GM12878 (cell line): ENCODE results near the gene ASB2. TPM values are rescaled to one million over a fixed set of nuclear protein-coding genes. Genes with fewer than 3 reads are reported as not detected.

ENCODE experiments used
- ATAC-seq: fragments of 200-7000 bp; cut with Tn5 transposase; 3 replicates; pipeline ENCODE4 v1.9.1; 2020; ENCODE audit warnings: mild to moderate bottlenecking, moderate library complexity
- BruUV-seq: library from RNA; stranded (reverse); fragments of 400-500 nt; replicated peaks from 2 replicates; lab custom pipeline; 2021; lab: Mats Ljungman, UMichigan
- CTCF ChIA-PET: fragments of 300-600 bp; sonication (Branson Sonifier 250); formaldehyde crosslinking; extraction: SDS; loops from one replicate; lab custom pipeline; 2021; ENCODE audit warnings: inconsistent platforms; lab: Yijun Ruan, JAX
- POLR2A ChIA-PET: fragments of 350-600 bp; formaldehyde crosslinking; extraction: SDS; loops from one replicate; lab custom pipeline; 2021; ENCODE audit warnings: inconsistent platforms; lab: Charles Lee
- RAD21 ChIA-PET: fragments of 300-600 bp; sonication (Branson Sonifier 250); formaldehyde crosslinking; loops from one replicate; lab custom pipeline; 2023; ENCODE audit warnings: antibody characterized with exemption; ENCODE audit not compliant: unreplicated experiment; lab: Charles Lee
- SMC1A ChIA-PET: fragments of 300-600 bp; sonication (Branson Sonifier 250); formaldehyde crosslinking; loops from one replicate; lab custom pipeline; 2023; ENCODE audit not compliant: unreplicated experiment, uncharacterized antibody; lab: Charles Lee
- DNase-seq: peaks from one replicate; pipeline ENCODE4 v3.0.0-alpha.2; 2011; ENCODE audit warnings: low read depth, low spot score
- FAIRE-seq: peaks from 3 replicates; lab custom pipeline; 2011; peaks lifted over from hg19 to GRCh38; lab: Jason Lieb, UNC
- H2AFZ ChIP-seq: 2 replicates; pipeline ENCODE4 v1.6.0; 2011; ENCODE audit warnings: low read depth, low read length, control low read depth; ENCODE audit not compliant: control insufficient read depth
- H3K27ac ChIP-seq: 2 replicates; pipeline ENCODE4 v1.5.1; 2011; ENCODE audit warnings: control low read depth; ENCODE audit not compliant: control insufficient read depth, insufficient read depth
- H3K27me3 ChIP-seq, 2 experiments: replicated peaks in 1 of 2; 2 replicates each; pipeline versions ENCODE4 v1.6.0 to v1.6.1; 2011; ENCODE audit warnings: low read length in 1 of 2; ENCODE audit not compliant: control insufficient read depth in 2 of 2, insufficient read depth in 2 of 2
- H3K36me3 ChIP-seq, 2 experiments: 2 replicates each; pipeline ENCODE4 v1.5.1; 2011; ENCODE audit warnings: low read length in 1 of 2; ENCODE audit not compliant: control insufficient read depth in 2 of 2, insufficient read depth in 2 of 2
- H3K4me1 ChIP-seq: 2 replicates; pipeline ENCODE4 v1.6.1; 2011; ENCODE audit warnings: mild to moderate bottlenecking, low read length, moderate library complexity, mixed read lengths; ENCODE audit not compliant: control insufficient read depth, insufficient read depth
- H3K4me2 ChIP-seq: 2 replicates; pipeline ENCODE4 v1.6.0; 2011; ENCODE audit warnings: control low read depth; ENCODE audit not compliant: control insufficient read depth, insufficient read depth
- H3K4me3 ChIP-seq: fragments of 200-600 bp; sonication (generic); 2 replicates; pipeline ENCODE4 v1.5.1; 2016
- H3K79me2 ChIP-seq: 2 replicates; pipeline ENCODE4 v1.6.0; 2011; ENCODE audit warnings: low read length; ENCODE audit not compliant: control insufficient read depth, insufficient read depth
- H3K9ac ChIP-seq: 2 replicates; pipeline ENCODE4 v1.8.0; 2011; ENCODE audit warnings: low read length, control low read depth, mixed read lengths; ENCODE audit not compliant: control insufficient read depth, insufficient read depth
- H3K9me3 ChIP-seq: replicated peaks from 3 replicates; pipeline ENCODE4 v1.5.1; 2011; ENCODE audit warnings: mild to moderate bottlenecking, low read length; ENCODE audit not compliant: control insufficient read depth, insufficient read depth
- H4K20me1 ChIP-seq: 2 replicates; pipeline ENCODE4 v1.6.0; 2011; ENCODE audit not compliant: control insufficient read depth, insufficient read depth
- IKZF1 ChIP-seq: fragments of 450-650 bp; conservative IDR thresholded peaks from 2 replicates; pipeline ENCODE4 v1.6.1; 2017; ENCODE audit warnings: antibody characterized with exemption, mild to moderate bottlenecking
- POLR2A ChIP-seq: IDR thresholded peaks from 2 replicates; pipeline ENCODE4 v1.6.1; 2011; ENCODE audit warnings: low read depth, mild to moderate bottlenecking, low read length
- SMARCA5 ChIP-seq: fragments of 450-650 bp; IDR thresholded peaks from 2 replicates; pipeline ENCODE4 v1.6.1; 2017; ENCODE audit warnings: mild to moderate bottlenecking
- YY1 ChIP-seq: IDR thresholded peaks from 2 replicates; pipeline ENCODE4 v1.6.1; 2011; ENCODE audit warnings: low read depth, mild to moderate bottlenecking, low read length
- WGBS: methylation state at CpG from one replicate; pipeline ENCODE4 v1.1.6; 2016; ENCODE audit warnings: low lambda C conversion rate; ENCODE audit not compliant: insufficient replicate concordance, insufficient coverage; ENCODE audit errors: missing lambda C conversion rate; 5-methylcytosine and 5-hydroxymethylcytosine counted together
- in situ Hi-C: fragments of 300-500 bp; cut with MboI; formaldehyde crosslinking; loops from 9 replicates; pipeline ENCODE4 v1.14.3; 2018; ENCODE audit warnings: mixed read lengths
- intact Hi-C: fragments of 100-400 bp; cut with micrococcal nuclease; formaldehyde crosslinking; loops from one replicate; pipeline ENCODE4 v1.14.2; 2022; ENCODE audit not compliant: unreplicated experiment
- polyA plus RNA-seq, 11 experiments: library from polyadenylated mRNA; depleted of rRNA in 4 of 11; unstranded in 6 of 11; stranded (reverse) in 5 of 11; fragments of >200 nt; fragmentation: Nextera tagmentation in 4 of 11; fragmentation: Illumina TruSeq in 1 of 11; extraction: Ambion mirVana in 4 of 11; extraction: Trizol in 1 of 11; gene quantifications; 1 replicate in 1 of 11; 2 replicates in 10 of 11; pipeline versions ENCODE4 v1.2.1 to v1.2.3, GENCODE V29; 2011 to 2016; ENCODE audit warnings: inconsistent platforms in 2 of 11, missing spikeins in 2 of 11, low read depth in 1 of 11
- total RNA-seq, 4 experiments: library from RNA; depleted of rRNA in 3 of 4; stranded (reverse); fragments of >200 nt in 3 of 4; fragmentation: Illumina TruSeq in 1 of 4; extraction: Trizol in 1 of 4; gene quantifications; 2 replicates each; pipeline versions ENCODE4 v1.2.1 to v1.2.3, GENCODE V29; 2013 to 2021

The ASB2 gene
- total and polyA plus RNA-seq, 10 of the 15 experiments (the other 5 are each of a cell fraction or from before 2014, with no cell fraction given): 3.0 to 54.8 (median 33.5) TPM

DNA sequence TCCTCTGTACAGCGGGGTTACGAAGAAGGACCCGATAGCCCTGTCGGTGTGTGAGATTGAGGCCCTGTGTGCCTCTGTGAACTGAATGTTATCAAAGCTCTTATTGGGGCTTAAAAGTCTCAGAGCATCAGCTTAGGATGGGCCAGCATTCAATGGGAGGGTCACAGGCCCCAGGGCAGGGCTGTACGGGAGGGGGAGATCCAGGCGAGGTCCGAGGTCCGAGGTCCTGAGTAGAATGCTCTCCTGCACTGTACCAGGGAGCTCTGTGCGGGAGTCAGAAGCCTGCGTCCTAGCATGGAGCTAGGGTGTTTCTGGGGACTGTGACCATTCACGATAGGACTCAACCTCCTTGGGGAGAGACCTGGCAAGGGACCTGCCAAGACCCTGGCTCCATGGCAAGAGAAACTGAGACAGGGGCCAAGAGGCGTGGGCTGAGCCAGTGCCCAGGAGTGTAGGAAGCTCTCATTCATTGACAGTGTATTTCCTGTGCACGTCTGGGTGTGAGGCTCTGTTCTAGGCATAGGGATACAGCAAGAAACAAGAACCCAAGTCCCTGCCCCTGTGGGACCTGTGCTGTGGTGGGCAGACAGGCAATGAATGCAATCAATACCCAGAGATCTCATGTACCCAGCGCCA lies 61.2 kb downstream of the ASB2 start:
- WGBS: 54% methylated on average over 14 of the region's 14 CpGs
- FAIRE-seq (no peak), DNase-seq (no peak)
- H3K4me2 ChIP-seq: no peak overlapping the region
- no peaks in the 10 kb centered on the region for H4K20me1 ChIP-seq
- H3K4me1 ChIP-seq: no peaks in the 10 kb centered on the region; the same call in 1 of the 2 replicates
- CTCF ChIA-PET: interaction anchor here (0.7 to 1.3 kb wide), 2 partner anchors 86 to 105 kb away, joined by 3 read pairs; no protein-coding TSS in a partner anchor
- peaks cover 1% of the 10 kb centered on the region; the same call in 1 of the 3 replicates for H3K9me3 ChIP-seq
- SMC1A ChIA-PET: no interaction called here
- H3K4me3 ChIP-seq: no peak overlapping the region
- no peaks in the 10 kb centered on the region for H3K79me2 ChIP-seq
- no peak for TF ChIP-seq POLR2A
- TF ChIP-seq, all 136 proteins: peak for 0
- no peak for ATAC-seq
- H3K27ac ChIP-seq: no peak overlapping the region
- H2AFZ ChIP-seq: no peak overlapping the region
- no peak overlapping the region for H3K9ac ChIP-seq
- intact Hi-C loops: no loop called here
- ChIA-PET POLR2A (no interaction called here), RAD21 (no interaction called here)
- in situ Hi-C loops: no loop called here
- BruUV-seq: no TSS peak
- H3K27me3 ChIP-seq: peaks cover 0 to 2% of the 10 kb centered on the region in 2 experiments; a peak in 2 of 4 replicates
- H3K36me3 ChIP-seq: no peaks in the 10 kb centered on the region

DNA sequence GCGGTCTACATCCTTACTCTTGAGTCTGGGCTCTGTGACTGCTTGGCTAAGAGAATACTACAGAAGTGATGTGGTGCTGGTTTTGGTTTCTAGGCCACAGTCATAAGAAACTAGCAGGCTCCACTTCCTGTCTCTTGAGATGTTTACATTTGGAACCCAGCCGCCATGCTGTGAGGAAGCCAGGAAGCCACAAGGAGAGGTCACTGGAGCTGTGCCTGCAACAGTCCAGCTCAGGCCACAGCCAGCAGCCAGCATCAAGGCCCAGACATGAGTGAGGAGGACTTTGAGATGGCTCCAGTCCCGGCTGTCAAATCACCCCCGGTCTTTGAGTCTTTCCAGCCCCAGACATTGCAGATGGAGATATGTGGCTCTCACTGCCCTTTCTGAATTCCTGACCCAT lies 62.1 kb downstream of the ASB2 start:
- no peaks in the 10 kb centered on the region; the same call in 1 of the 2 replicates for H3K4me1 ChIP-seq
- no peak for DNase-seq
- FAIRE-seq: peak; percentile 7
- TF ChIP-seq IKZF1 (no peak), SMARCA5 (no peak), YY1 (peak; percentile 87)
- BruUV-seq: no TSS peak
- no peaks in the 10 kb centered on the region for H3K36me3 ChIP-seq
- no peak; the same call in 2 of the 3 replicates for ATAC-seq
- H3K9me3 ChIP-seq: peaks cover 1% of the 10 kb centered on the region; the same call in 1 of the 3 replicates
- WGBS: 75% methylated on average over 4 of the region's 4 CpGs
- ChIA-PET POLR2A (no interaction called here), RAD21 (no interaction called here), SMC1A (no interaction called here), CTCF (interaction anchor here (0.7 to 1.3 kb wide), 2 partner anchors 87 to 106 kb away, joined by 3 read pairs; no protein-coding TSS in a partner anchor)
- H4K20me1 ChIP-seq: no peaks in the 10 kb centered on the region
- H3K4me2 ChIP-seq: no peak overlapping the region
- H3K27ac ChIP-seq: no peak overlapping the region
- no peaks in the 10 kb centered on the region for H3K79me2 ChIP-seq
- peaks cover 0 to 2% of the 10 kb centered on the region in 2 experiments; a peak in 2 of 4 replicates for H3K27me3 ChIP-seq
- no peak overlapping the region for H3K9ac ChIP-seq
- intact Hi-C loops (no loop called here), in situ Hi-C loops (no loop called here)
- H2AFZ ChIP-seq: no peak overlapping the region
- H3K4me3 ChIP-seq: no peak overlapping the region
